Activated T-cell treated with anti-CD3 and anti-CD28 coated beads for 48 hours (primary cell): ENCODE results near the gene MAP1B.

ENCODE experiments used
- DNase-seq: peaks from one replicate; pipeline ENCODE4 v3.0.0-alpha.2; 2020; ENCODE audit warnings: low read depth

The MAP1B gene

GRCh38 chr5:72252574-72253155 lies 145.4 kb downstream of the MAP1B start:
- no peak for DNase-seq

- no peak for DNase-seq
Observed at GRCh38 chr5:72255237-72255636, 148.0 kb downstream of the MAP1B start.

- no peak for DNase-seq
Observed at GRCh38 chr5:72255670-72256069, 148.4 kb downstream of the MAP1B start.

GRCh38 chr5:72256536-72256935 lies 149.3 kb downstream of the MAP1B start:
- no peak for DNase-seq
